Prostate gland (tissue), 2 donors: ENCODE measurements around the gene CD96. TPM values are rescaled to one million over a fixed set of nuclear protein-coding genes. Genes with fewer than 3 reads are reported as not detected.

Experiments
- DNase-seq: peaks from one replicate; pipeline ENCODE4 v3.0.0-alpha.2; 2019; ENCODE audit warnings: low spot score
- H3K27ac ChIP-seq, 2 donors: fragments of 200-600 bp; sonication (generic); 2 replicates each; pipeline ENCODE4 v1.5.1; 2017 to 2019
- H3K27me3 ChIP-seq: fragments of 200-600 bp; sonication (generic); replicated peaks from 2 replicates; pipeline ENCODE4 v1.5.1; 2019; ENCODE audit not compliant: insufficient read depth
- H3K36me3 ChIP-seq, 2 donors: fragments of 200-600 bp; sonication (generic); 1 replicate in 1 of 2; 2 replicates in 1 of 2; pipeline versions ENCODE4 v1.5.1 to v1.8.1; 2017 to 2019
- H3K4me1 ChIP-seq: fragments of 200-600 bp; sonication (generic); replicated peaks from 2 replicates; pipeline ENCODE4 v1.5.1; 2019
- H3K4me3 ChIP-seq, 2 donors: fragments of 200-600 bp; sonication (generic); 2 replicates each; pipeline ENCODE4 v1.5.1; 2017 to 2019
- H3K9me3 ChIP-seq: fragments of 200-600 bp; sonication (generic); 2 replicates; pipeline ENCODE4 v1.5.1; 2017
- CTCF ChIP-seq, 4 experiments: fragments of 200-600 bp in 2 of 4; fragments of 450-650 bp in 2 of 4; sonication (generic) in 2 of 4; IDR thresholded peaks; 1 replicate in 3 of 4; 2 replicates in 1 of 4; pipeline ENCODE4 v1.5.1; 2016 to 2019; ENCODE audit warnings: antibody characterized with exemption in 4 of 4, mild to moderate bottlenecking in 2 of 4, moderate library complexity in 2 of 4
- POLR2A ChIP-seq: fragments of 450-650 bp; IDR thresholded peaks from one replicate; pipeline ENCODE4 v1.6.1; 2016; ENCODE audit warnings: antibody characterized with exemption, mild to moderate bottlenecking
- POLR2AphosphoS5 ChIP-seq: sonication (generic); formaldehyde crosslinking; IDR thresholded peaks from one replicate; pipeline ENCODE4 v1.6.1; 2017; ENCODE audit warnings: antibody characterized with exemption
- WGBS: methylation state at CpG from one replicate; pipeline ENCODE4 v1.1.5; 2018; 5-methylcytosine and 5-hydroxymethylcytosine counted together
- intact Hi-C: fragments of 100-400 bp; cut with DNase I; formaldehyde crosslinking; loops from one replicate; pipeline ENCODE4 v1.14.2; 2022
- total RNA-seq, 2 donors: library from RNA; depleted of rRNA; stranded (reverse); fragments of >200 nt; gene quantifications; one replicate each; pipeline ENCODE4 v1.1.0, GENCODE V29; 2016

CD96 gene
- total RNA-seq, 2 donors from 2014 or later = 0.45 to 2.2 TPM

GRCh38 chr3:111653766-111654165 is 111.8 kb downstream of the CD96 start:
- WGBS = 91% methylated on average over 2 of the region's 2 CpGs
- intact Hi-C loops = no loop called here
- no peaks in the 10 kb centered on the region for H3K27me3 ChIP-seq
- no peak overlapping the region for H3K27ac ChIP-seq
- no peaks in the 10 kb centered on the region for H3K36me3 ChIP-seq
- H3K4me3 ChIP-seq = no peak overlapping the region
- no peak for TF ChIP-seq POLR2A
- no peak for TF ChIP-seq CTCF (IDR thresholded peaks at IDR 0.05)
- no peak for TF ChIP-seq POLR2AphosphoS5
- H3K9me3 ChIP-seq = no peaks in the 10 kb centered on the region
- H3K4me1 ChIP-seq = no peaks in the 10 kb centered on the region
- DNase-seq = no peak

GRCh38 chr3:111662012-111662411 is 120.0 kb downstream of the CD96 start:
- Histone ChIP-seq H3K27me3 (no peaks in the 10 kb centered on the region), H3K27ac (no peak overlapping the region), H3K9me3 (no peaks in the 10 kb centered on the region), H3K4me1 (no peaks in the 10 kb centered on the region), H3K36me3 (no peaks in the 10 kb centered on the region), H3K4me3 (no peak overlapping the region)
- 97% methylated on average over 3 of the region's 3 CpGs for WGBS
- intact Hi-C loops = no loop called here
- no peak for TF ChIP-seq CTCF (IDR thresholded peaks at IDR 0.05)
- no peak for TF ChIP-seq POLR2AphosphoS5
- TF ChIP-seq POLR2A = no peak
- DNase-seq = no peak

GRCh38 chr3:111662907-111663306 is 120.9 kb downstream of the CD96 start:
- H3K27ac ChIP-seq = no peak overlapping the region
- no peaks in the 10 kb centered on the region for H3K36me3 ChIP-seq
- no peaks in the 10 kb centered on the region for H3K9me3 ChIP-seq
- no peaks in the 10 kb centered on the region for H3K4me1 ChIP-seq
- WGBS = 85% methylated on average over 3 of the region's 3 CpGs
- no peak for DNase-seq
- H3K27me3 ChIP-seq = no peaks in the 10 kb centered on the region
- intact Hi-C loops = no loop called here
- no peak for TF ChIP-seq CTCF (IDR thresholded peaks at IDR 0.05)
- no peak for TF ChIP-seq POLR2AphosphoS5
- TF ChIP-seq POLR2A = no peak
- no peak overlapping the region for H3K4me3 ChIP-seq

GRCh38 chr3:111666041-111666735 is 124.2 kb downstream of the CD96 start:
- Histone ChIP-seq H3K4me1 (no peaks in the 10 kb centered on the region), H3K27me3 (no peaks in the 10 kb centered on the region), H3K27ac (no peak overlapping the region), H3K9me3 (no peaks in the 10 kb centered on the region), H3K36me3 (no peaks in the 10 kb centered on the region), H3K4me3 (no peak overlapping the region)
- TF ChIP-seq POLR2AphosphoS5 (no peak), CTCF (IDR thresholded peaks at IDR 0.05) (no peak), POLR2A (no peak)
- WGBS = 61% methylated on average over 4 of the region's 4 CpGs
- no peak for DNase-seq
- intact Hi-C loops = loop anchor here (5.0 kb wide), 1 partner anchor 376 kb away; no protein-coding TSS in a partner anchor

- intact Hi-C loops = loop anchor here (5.0 kb wide), 1 partner anchor 375 kb away; no protein-coding TSS in a partner anchor
- Histone ChIP-seq H3K4me3 (no peak overlapping the region), H3K27me3 (no peaks in the 10 kb centered on the region), H3K36me3 (no peaks in the 10 kb centered on the region), H3K9me3 (no peaks in the 10 kb centered on the region), H3K27ac (no peak overlapping the region), H3K4me1 (no peaks in the 10 kb centered on the region)
- TF ChIP-seq CTCF (IDR thresholded peaks at IDR 0.05) (no peak), POLR2AphosphoS5 (no peak), POLR2A (no peak)
- WGBS = 84% methylated on average over 5 of the region's 5 CpGs
- no peak for DNase-seq
These were observed 125.2 kb downstream of the CD96 start for GRCh38 chr3:111667170-111667569.
